Glutamatergic neuron (in vitro differentiated cells): ENCODE results near the gene SNX2. TPM values are rescaled to one million over a fixed set of nuclear protein-coding genes. Genes with fewer than 3 reads are reported as not detected.

ENCODE experiments used
- DNase-seq: peaks from one replicate; pipeline ENCODE4 v3.0.0; 2022
- H3K27ac Mint-ChIP-seq: one replicate; pipeline ENCODE4 v1.8.0; 2020; ENCODE audit warnings: mild to moderate bottlenecking, mixed read lengths, inconsistent platforms; ENCODE audit not compliant: unreplicated experiment
- H3K27me3 Mint-ChIP-seq: one replicate; pipeline ENCODE4 v1.8.0; 2020; ENCODE audit warnings: mild to moderate bottlenecking, moderate library complexity, mixed read lengths, inconsistent platforms; ENCODE audit not compliant: unreplicated experiment
- H3K36me3 Mint-ChIP-seq: one replicate; pipeline ENCODE4 v1.8.0; 2020; ENCODE audit warnings: mild to moderate bottlenecking, mixed read lengths, inconsistent platforms; ENCODE audit not compliant: unreplicated experiment
- H3K4me1 Mint-ChIP-seq: one replicate; pipeline ENCODE4 v1.8.0; 2020; ENCODE audit warnings: mild to moderate bottlenecking, low read depth, mixed read lengths, inconsistent platforms; ENCODE audit not compliant: unreplicated experiment
- H3K4me3 Mint-ChIP-seq: one replicate; pipeline ENCODE4 v1.8.0; 2020; ENCODE audit warnings: mild to moderate bottlenecking, mixed read lengths, inconsistent platforms; ENCODE audit not compliant: unreplicated experiment
- H3K9me3 Mint-ChIP-seq: one replicate; pipeline ENCODE4 v1.8.0; 2020; ENCODE audit warnings: mild to moderate bottlenecking, moderate library complexity, mixed read lengths, inconsistent platforms; ENCODE audit not compliant: unreplicated experiment
- CTCF ChIP-seq: fragments of 200-600 bp; sonication (generic); IDR thresholded peaks from one replicate; pipeline ENCODE4 v1.5.0; 2021; ENCODE audit not compliant: partially characterized antibody, unreplicated experiment
- total RNA-seq: library from RNA; stranded (reverse); fragmentation: NEBNext Ultra II Directional; extraction: Animal tissue kit (Norgen Biotek cat#: 25700); gene quantifications from one replicate; pipeline ENCODE4 v1.2.1, GENCODE V29; 2021; ENCODE audit not compliant: unreplicated experiment

Gene SNX2
- total RNA-seq, 1 donor from 2014 or later = 47.0 TPM

- DNase-seq = no peak
- H3K27me3 Mint-ChIP-seq = peaks cover 2% of the 10 kb centered on the region
- H3K9me3 Mint-ChIP-seq = no peaks in the 10 kb centered on the region
- H3K4me1 Mint-ChIP-seq = no peaks in the 10 kb centered on the region
- H3K27ac Mint-ChIP-seq = no peak overlapping the region
- no peak for TF ChIP-seq CTCF
- H3K4me3 Mint-ChIP-seq = no peak overlapping the region
- no peaks in the 10 kb centered on the region for H3K36me3 Mint-ChIP-seq
Observed at GRCh38 chr5:122858451-122858850, 83.6 kb downstream of the SNX2 start.

GRCh38 chr5:122863240-122863639 lies 88.4 kb downstream of the SNX2 start:
- no peak for TF ChIP-seq CTCF
- no peaks in the 10 kb centered on the region for H3K9me3 Mint-ChIP-seq
- H3K27ac Mint-ChIP-seq = no peak overlapping the region
- no peaks in the 10 kb centered on the region for H3K36me3 Mint-ChIP-seq
- no peak overlapping the region for H3K4me3 Mint-ChIP-seq
- DNase-seq = no peak
- no peaks in the 10 kb centered on the region for H3K27me3 Mint-ChIP-seq
- H3K4me1 Mint-ChIP-seq = no peaks in the 10 kb centered on the region

GRCh38 chr5:122863721-122864120 lies 88.8 kb downstream of the SNX2 start:
- no peaks in the 10 kb centered on the region for H3K4me1 Mint-ChIP-seq
- no peaks in the 10 kb centered on the region for H3K9me3 Mint-ChIP-seq
- TF ChIP-seq CTCF = no peak
- no peak for DNase-seq
- H3K36me3 Mint-ChIP-seq = no peaks in the 10 kb centered on the region
- H3K27ac Mint-ChIP-seq = no peak overlapping the region
- no peak overlapping the region for H3K4me3 Mint-ChIP-seq
- H3K27me3 Mint-ChIP-seq = no peaks in the 10 kb centered on the region

- no peaks in the 10 kb centered on the region for H3K4me1 Mint-ChIP-seq
- no peak overlapping the region for H3K4me3 Mint-ChIP-seq
- no peaks in the 10 kb centered on the region for H3K36me3 Mint-ChIP-seq
- DNase-seq = no peak
- H3K27ac Mint-ChIP-seq = no peak overlapping the region
- TF ChIP-seq CTCF = no peak
- no peaks in the 10 kb centered on the region for H3K9me3 Mint-ChIP-seq
- H3K27me3 Mint-ChIP-seq = no peaks in the 10 kb centered on the region
Observed at GRCh38 chr5:122864400-122864799, 89.5 kb downstream of the SNX2 start.

GRCh38 chr5:122864842-122865241 lies 90.0 kb downstream of the SNX2 start:
- Mint-ChIP-seq H3K27ac (no peak overlapping the region), H3K27me3 (no peaks in the 10 kb centered on the region), H3K9me3 (no peaks in the 10 kb centered on the region), H3K36me3 (no peaks in the 10 kb centered on the region), H3K4me1 (no peaks in the 10 kb centered on the region), H3K4me3 (no peak overlapping the region)
- no peak for TF ChIP-seq CTCF
- no peak for DNase-seq
